Subcutaneous adipose tissue (tissue), 4 donors: Measurements from ENCODE around the gene TSTD1. TPM values are rescaled to one million over a fixed set of nuclear protein-coding genes. Genes with fewer than 3 reads are reported as not detected.

Experiments used
- total RNA-seq, 4 donors: library from RNA; depleted of rRNA; stranded (reverse); fragments of >200 nt; gene quantifications; one replicate each; pipeline ENCODE4 v1.1.0, GENCODE V29; 2016
- TF ChIP-seq, protein P1 (sequence below): fragments of 450-650 bp; IDR thresholded peaks from one replicate; pipeline ENCODE4 v1.5.1; 2016; ENCODE audit warnings: low read depth, mild to moderate bottlenecking, control low read depth, antibody characterized with exemption, moderate library complexity

The TSTD1 gene, protein sequence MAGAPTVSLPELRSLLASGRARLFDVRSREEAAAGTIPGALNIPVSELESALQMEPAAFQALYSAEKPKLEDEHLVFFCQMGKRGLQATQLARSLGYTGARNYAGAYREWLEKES
- 10 to 100 TPM in 3 of 4 donors, 1 to 10 TPM in 1; 8.6 to 65.4 (median 43.8) TPM for total RNA-seq

DNA sequence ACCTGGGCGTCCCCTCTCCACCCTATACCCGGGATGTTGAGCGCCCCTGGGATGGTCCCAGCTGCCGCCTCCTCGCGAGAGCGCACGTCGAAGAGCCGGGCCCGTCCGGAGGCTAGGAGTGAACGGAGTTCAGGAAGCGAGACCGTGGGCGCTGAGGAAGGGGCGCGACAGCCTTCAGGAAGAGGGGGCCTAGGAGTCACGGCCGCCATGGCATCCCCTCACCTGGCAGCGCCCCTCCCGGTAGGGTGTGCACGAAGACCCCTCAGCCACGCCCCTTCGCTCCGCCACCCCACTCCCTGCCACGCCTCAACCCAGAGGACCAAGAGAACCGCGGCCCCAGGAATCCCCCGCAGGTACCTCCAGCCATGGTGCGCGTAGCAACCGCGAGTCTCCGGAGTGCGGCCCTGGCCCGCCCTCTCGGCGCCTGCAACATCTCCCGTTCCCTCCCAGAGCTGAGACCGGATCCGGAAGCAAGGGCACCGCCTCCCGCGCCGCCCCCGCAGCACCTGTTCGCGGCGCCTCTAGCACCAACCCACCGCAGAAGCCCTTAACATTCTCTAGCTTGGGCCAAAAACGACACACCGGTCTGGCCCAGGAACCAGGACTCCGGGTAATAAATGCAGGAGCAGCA, at the start of gene TSTD1:
TSS of gene TSTD1 (minus strand) at position 442 of the 631 bp plus-strand sequence. CDS start at position 367, 75 bp downstream.
- TF ChIP-seq, protein P1, sequence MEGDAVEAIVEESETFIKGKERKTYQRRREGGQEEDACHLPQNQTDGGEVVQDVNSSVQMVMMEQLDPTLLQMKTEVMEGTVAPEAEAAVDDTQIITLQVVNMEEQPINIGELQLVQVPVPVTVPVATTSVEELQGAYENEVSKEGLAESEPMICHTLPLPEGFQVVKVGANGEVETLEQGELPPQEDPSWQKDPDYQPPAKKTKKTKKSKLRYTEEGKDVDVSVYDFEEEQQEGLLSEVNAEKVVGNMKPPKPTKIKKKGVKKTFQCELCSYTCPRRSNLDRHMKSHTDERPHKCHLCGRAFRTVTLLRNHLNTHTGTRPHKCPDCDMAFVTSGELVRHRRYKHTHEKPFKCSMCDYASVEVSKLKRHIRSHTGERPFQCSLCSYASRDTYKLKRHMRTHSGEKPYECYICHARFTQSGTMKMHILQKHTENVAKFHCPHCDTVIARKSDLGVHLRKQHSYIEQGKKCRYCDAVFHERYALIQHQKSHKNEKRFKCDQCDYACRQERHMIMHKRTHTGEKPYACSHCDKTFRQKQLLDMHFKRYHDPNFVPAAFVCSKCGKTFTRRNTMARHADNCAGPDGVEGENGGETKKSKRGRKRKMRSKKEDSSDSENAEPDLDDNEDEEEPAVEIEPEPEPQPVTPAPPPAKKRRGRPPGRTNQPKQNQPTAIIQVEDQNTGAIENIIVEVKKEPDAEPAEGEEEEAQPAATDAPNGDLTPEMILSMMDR: no peak

DNA sequence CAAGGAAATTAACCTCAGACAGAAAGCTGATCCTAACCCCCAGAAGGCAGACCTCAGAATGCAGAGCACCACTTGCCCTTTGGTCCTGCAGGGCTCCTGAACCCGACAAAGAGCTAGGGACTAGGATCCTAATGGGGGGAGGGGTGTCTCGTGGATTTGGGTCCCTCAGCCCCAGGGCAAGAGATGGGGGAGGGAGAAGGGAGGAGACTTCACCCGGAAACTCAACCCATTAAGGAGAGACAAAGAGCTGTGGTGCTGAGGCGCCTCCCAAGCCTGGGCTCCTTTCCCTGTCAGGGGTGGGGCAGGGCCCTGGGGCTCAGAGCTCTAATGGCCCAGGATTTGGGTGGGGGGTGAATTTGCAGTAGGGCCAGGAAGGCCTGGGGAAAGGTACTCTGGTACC, 47.7 kb upstream of the TSTD1 start:
- TF ChIP-seq, protein P1: no peak

DNA sequence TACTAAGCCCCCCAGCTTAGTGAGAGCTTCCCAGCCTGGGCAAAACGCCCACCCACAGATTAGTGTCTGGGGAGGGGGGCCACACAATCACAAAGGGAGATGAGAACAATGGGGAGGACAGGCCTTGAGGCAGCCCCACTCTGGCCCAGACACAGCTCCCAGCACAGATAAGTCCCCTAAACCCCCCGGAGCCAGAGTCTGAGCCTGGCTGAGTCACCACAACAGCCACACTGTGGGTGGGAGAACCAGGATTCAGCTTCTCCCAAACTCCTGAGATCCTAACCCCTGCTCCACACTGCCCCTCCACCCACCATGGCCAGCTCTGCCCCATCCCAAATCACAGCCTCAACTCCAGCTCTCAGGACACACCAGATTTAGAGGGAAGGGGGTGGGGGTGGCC, 46.4 kb upstream of the TSTD1 start:
- TF ChIP-seq, protein P1: no peak

DNA sequence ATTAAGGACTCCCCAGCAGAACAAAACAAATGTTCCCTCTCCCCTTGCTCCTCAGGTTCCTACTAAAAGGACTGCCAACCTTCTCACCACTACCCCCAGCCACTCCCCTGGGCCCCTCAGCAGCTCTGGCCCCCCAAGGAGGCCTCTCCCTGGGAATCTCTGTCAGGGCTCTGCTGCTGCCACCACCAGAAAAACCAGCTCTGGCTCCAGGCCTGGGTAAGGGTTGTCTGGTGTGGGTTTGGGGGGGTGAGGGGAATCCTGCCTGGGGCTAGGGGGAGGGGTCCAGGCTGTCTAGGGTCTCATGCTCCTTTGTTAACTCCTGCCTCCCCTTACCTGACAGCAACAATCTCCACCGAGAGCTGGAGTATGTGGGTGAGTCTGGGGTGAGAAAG, 45.8 kb upstream of the TSTD1 start:
- TF ChIP-seq, protein P1: no peak

DNA sequence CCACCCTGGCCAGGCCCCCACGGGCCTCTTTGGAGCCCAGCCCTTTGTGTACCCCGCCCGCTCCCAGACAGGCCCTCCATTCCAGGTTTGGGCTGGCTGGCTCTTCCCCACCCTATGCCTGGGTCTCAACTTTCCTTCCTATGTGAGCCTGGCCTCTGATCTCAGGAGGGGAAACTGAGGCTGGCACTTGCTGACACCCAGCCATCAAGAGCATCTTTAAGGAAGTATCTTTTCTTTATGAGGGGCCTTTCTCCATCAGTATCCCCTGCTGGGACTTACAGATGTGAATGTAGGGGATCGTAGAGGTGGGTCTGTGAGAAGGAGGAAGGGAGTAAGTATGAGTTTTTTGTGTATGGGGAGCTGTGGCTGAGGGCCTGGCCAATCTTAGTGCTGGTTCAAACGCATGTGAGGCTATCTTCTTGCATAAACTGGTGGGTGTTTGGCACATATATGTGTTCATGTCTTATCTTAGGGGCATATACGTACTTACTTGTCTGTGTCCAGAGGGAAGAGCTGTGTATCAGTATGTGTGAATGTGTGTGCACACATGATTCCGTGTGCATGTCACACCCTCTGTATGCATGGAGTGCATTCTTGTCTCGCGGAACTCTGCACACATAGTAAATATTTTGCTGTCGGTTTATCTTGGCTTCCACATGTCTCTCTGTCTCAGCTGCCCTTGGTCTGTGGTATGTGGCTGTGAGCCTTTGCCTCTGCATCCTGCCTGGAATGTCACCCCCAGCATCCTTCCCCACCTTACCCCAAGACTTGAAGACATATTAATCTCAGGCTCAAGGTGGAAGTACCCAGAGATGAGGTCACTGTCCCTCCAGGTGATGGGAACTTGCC, 45.2 kb upstream of the TSTD1 start:
- TF ChIP-seq, protein P1: no peak

DNA sequence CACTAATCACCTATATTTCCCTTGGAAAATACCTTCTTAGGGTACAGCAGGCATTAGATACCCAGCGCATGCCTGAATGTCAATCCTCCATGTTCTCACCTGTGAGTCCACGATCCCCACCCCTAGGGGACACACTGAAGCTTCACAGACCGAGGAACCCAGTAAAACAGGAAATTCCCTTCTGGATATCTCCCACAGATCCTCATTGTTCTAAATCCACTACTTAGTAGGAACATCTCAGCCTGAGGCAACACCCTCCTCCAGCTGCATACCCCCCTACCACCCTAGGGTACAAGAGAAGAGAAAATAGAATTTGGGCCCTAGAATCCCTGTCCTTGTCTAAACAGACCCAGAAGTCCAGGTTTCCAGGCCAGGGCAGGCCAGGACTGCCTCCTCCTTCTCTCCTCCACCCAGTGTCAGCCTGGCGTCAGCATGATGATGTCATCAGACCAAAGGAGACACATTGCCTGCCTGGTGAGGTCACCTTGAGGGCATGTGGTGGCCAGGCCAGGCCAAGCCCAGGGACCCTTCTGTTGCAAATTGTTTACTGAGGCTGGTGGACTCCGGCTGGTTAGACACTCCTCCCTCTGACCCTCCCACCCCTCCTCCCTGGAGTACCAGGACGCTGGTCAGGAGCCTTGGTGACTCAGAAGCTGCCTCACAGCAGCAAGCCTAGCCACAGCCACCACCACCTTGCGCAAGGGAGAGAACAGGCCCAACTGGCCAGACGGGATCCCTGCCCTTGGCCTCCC, 44.4 kb upstream of the TSTD1 start:
- TF ChIP-seq, protein P1: no peak
